GM18870 (cell line): ENCODE measurements around the gene ABCG4.
A peak's percentile ranks its signal among the peaks of the same experiment; 100 is the strongest.
"Not testable (repeated sequence)": the region's sequence is repeated elsewhere in the genome, so short reads cannot be mapped to it uniquely, and the experiment has no call there.

Experiments
- ATAC-seq: cut with Tn5 transposase; IDR thresholded peaks from one replicate; pipeline ENCODE4 v1.9.1; 2021; ENCODE audit warnings: moderate library complexity; ENCODE audit not compliant: unreplicated experiment

ABCG4 gene

GRCh38 chr11:119149018-119149785 lies at the start of gene ABCG4:
TSS of gene ABCG4 (plus strand) at chr11:119149052. CDS start at chr11:119149966, 914 bp downstream.
- ATAC-seq = no peak

GRCh38 chr11:119099711-119100110 lies 49.1 kb upstream of the ABCG4 start:
- ATAC-seq = no peak

- ATAC-seq = no peak
Observed at GRCh38 chr11:119100246-119100970, 48.4 kb upstream of the ABCG4 start.

- no peak for ATAC-seq
Observed at GRCh38 chr11:119100994-119101758, 47.7 kb upstream of the ABCG4 start.

GRCh38 chr11:119101759-119102423 lies 47.0 kb upstream of the ABCG4 start, which contains the start of gene DPAGT1:
TSS of gene DPAGT1 (minus strand) at chr11:119101853. CDS start at chr11:119101655, 198 bp downstream.
- ATAC-seq = peak; percentile 76

GRCh38 chr11:119103161-119103664 lies 45.6 kb upstream of the ABCG4 start:
- ATAC-seq = not testable (repeated sequence)

- ATAC-seq = no peak
Observed at GRCh38 chr11:119103793-119104192, 45.1 kb upstream of the ABCG4 start.

- no peak for ATAC-seq
Observed at GRCh38 chr11:119106564-119107537, 42.0 kb upstream of the ABCG4 start, which contains the start of gene C2CD2L. TSS of gene C2CD2L (plus strand) at chr11:119107344. CDS start at chr11:119107742, 398 bp downstream.

GRCh38 chr11:119107538-119108145 lies 41.2 kb upstream of the ABCG4 start:
- no peak for ATAC-seq

- ATAC-seq = no peak
Observed at GRCh38 chr11:119108146-119108856, 40.6 kb upstream of the ABCG4 start.

GRCh38 chr11:119108857-119109221 lies 40.0 kb upstream of the ABCG4 start:
- no peak for ATAC-seq

- ATAC-seq = no peak
Observed at GRCh38 chr11:119109843-119110242, 39.0 kb upstream of the ABCG4 start.

- ATAC-seq = no peak
Observed at GRCh38 chr11:119110439-119110838, 38.4 kb upstream of the ABCG4 start.

- no peak for ATAC-seq
Observed at GRCh38 chr11:119111361-119111925, 37.4 kb upstream of the ABCG4 start.

- ATAC-seq = no peak
Observed at GRCh38 chr11:119112314-119113020, 36.4 kb upstream of the ABCG4 start.

- ATAC-seq = no peak
Observed at GRCh38 chr11:119113716-119114115, 35.1 kb upstream of the ABCG4 start.

GRCh38 chr11:119114351-119114750 lies 34.5 kb upstream of the ABCG4 start:
- no peak for ATAC-seq
